Brain microvascular endothelial cell (primary cell): ENCODE measurements around the gene ZNF219.

Experiments used
- DNase-seq: peaks from one replicate; pipeline ENCODE4 v3.0.0-alpha.2; 2020
- H3K27ac ChIP-seq: fragments of 250-450 bp; sonication (Bioruptor Pico); 2 replicates; pipeline ENCODE4 v1.5.1; 2020; ENCODE audit warnings: mild to moderate bottlenecking, moderate library complexity
- H3K27me3 ChIP-seq: fragments of 250-450 bp; sonication (Bioruptor Pico); replicated peaks from 2 replicates; pipeline ENCODE4 v1.5.1; 2020; ENCODE audit warnings: mild to moderate bottlenecking
- H3K36me3 ChIP-seq: fragments of 250-450 bp; sonication (Bioruptor Pico); replicated peaks from 2 replicates; pipeline ENCODE4 v1.5.1; 2020; ENCODE audit warnings: mild to moderate bottlenecking
- H3K4me3 ChIP-seq: 2 replicates; pipeline ENCODE4 v1.5.1; 2011; ENCODE audit warnings: low read depth, mild to moderate bottlenecking, control low read depth, low read length, moderate library complexity
- CTCF ChIP-seq: IDR thresholded peaks from 2 replicates; pipeline ENCODE4 v1.5.1; 2011; ENCODE audit warnings: low read depth, mild to moderate bottlenecking, moderate library complexity, low read length, control low read depth, inconsistent platforms; ENCODE audit errors: missing control alignments
- in situ Hi-C: cut with HindIII; loops from 2 replicates; pipeline ENCODE4 v1.10.0; 2017; ENCODE audit warnings: low sequenced_read_pairs, low pct_ligation_motif_present

ZNF219 gene

GRCh38 chr14:21063479-21063878, 35.0 kb downstream of the ZNF219 start:
- peak; percentile 84 for DNase-seq
- in situ Hi-C loops = no loop called here
- Histone ChIP-seq H3K4me3 (no peak overlapping the region), H3K27me3 (no peaks in the 10 kb centered on the region), H3K36me3 (no peaks in the 10 kb centered on the region), H3K27ac (no peak overlapping the region)
- no peak for TF ChIP-seq CTCF

GRCh38 chr14:21061347-21061668, 37.1 kb downstream of the ZNF219 start:
- DNase-seq = no peak
- TF ChIP-seq CTCF = no peak
- in situ Hi-C loops = no loop called here

GRCh38 chr14:21060614-21061346, 37.7 kb downstream of the ZNF219 start:
- DNase-seq = no peak
- Histone ChIP-seq H3K4me3 (no peak overlapping the region), H3K27ac (no peak overlapping the region), H3K36me3 (no peaks in the 10 kb centered on the region), H3K27me3 (no peaks in the 10 kb centered on the region)
- in situ Hi-C loops = no loop called here
- TF ChIP-seq CTCF = no peak

More at GRCh38 chr14:21061347-21061668, 37.1 kb downstream of the ZNF219 start:
- H3K27ac ChIP-seq = no peak overlapping the region
- no peaks in the 10 kb centered on the region for H3K36me3 ChIP-seq
- no peaks in the 10 kb centered on the region for H3K27me3 ChIP-seq
- no peak overlapping the region for H3K4me3 ChIP-seq

- no peaks in the 10 kb centered on the region for H3K27me3 ChIP-seq
- H3K27ac ChIP-seq = no peak overlapping the region
- H3K36me3 ChIP-seq = no peaks in the 10 kb centered on the region
- no peak for TF ChIP-seq CTCF
- H3K4me3 ChIP-seq = no peak overlapping the region
- DNase-seq = no peak
- in situ Hi-C loops = no loop called here
Observed at GRCh38 chr14:21059842-21060613, 38.4 kb downstream of the ZNF219 start.

- DNase-seq = no peak
- H3K27ac ChIP-seq = no peak overlapping the region
- H3K27me3 ChIP-seq = no peaks in the 10 kb centered on the region
- no peak for TF ChIP-seq CTCF
- in situ Hi-C loops = no loop called here
- H3K36me3 ChIP-seq = no peaks in the 10 kb centered on the region
- no peak overlapping the region for H3K4me3 ChIP-seq
Observed at GRCh38 chr14:21058903-21059302, 39.6 kb downstream of the ZNF219 start.
